Gastroesophageal sphincter (tissue), 4 donors: Measurements from ENCODE around the gene MTSS2. TPM values are rescaled to one million over a fixed set of nuclear protein-coding genes. Genes with fewer than 3 reads are reported as not detected.

ENCODE experiments used
- ATAC-seq: fragments of 150-250 bp; one replicate; pipeline ENCODE4 v1.9.1; 2016; ENCODE audit warnings: mild to moderate bottlenecking, moderate library complexity
- H3K27ac ChIP-seq, 4 donors: fragments of 200-600 bp; sonication (generic) in 3 of 4; 1 replicate in 3 of 4; 2 replicates in 1 of 4; pipeline ENCODE4 v1.5.1; 2016 to 2019
- H3K27me3 ChIP-seq: fragments of 200-600 bp; sonication (generic); one replicate; pipeline ENCODE4 v1.5.1; 2019
- H3K36me3 ChIP-seq, 2 donors: fragments of 200-600 bp; sonication (generic); one replicate each; pipeline ENCODE4 v1.5.1; 2019; ENCODE audit warnings: control low read depth in 1 of 2
- H3K4me1 ChIP-seq, 3 donors: fragments of 200-600 bp; sonication (generic); 1 replicate in 2 of 3; 2 replicates in 1 of 3; pipeline ENCODE4 v1.5.1; 2016 to 2019; ENCODE audit warnings: control low read depth in 2 of 3
- H3K4me3 ChIP-seq, 2 donors: fragments of 200-600 bp; sonication (generic); one replicate each; pipeline ENCODE4 v1.5.1; 2019; ENCODE audit warnings: mild to moderate bottlenecking in 1 of 2, moderate library complexity in 1 of 2
- H3K9me3 ChIP-seq, 3 donors: fragments of 200-600 bp; sonication (generic); one replicate each; pipeline ENCODE4 v1.5.1; 2017 to 2019; ENCODE audit warnings: control low read depth in 2 of 3
- CTCF ChIP-seq, 4 experiments: fragments of 200-600 bp in 2 of 4; fragments of 450-650 bp in 2 of 4; sonication (generic) in 1 of 4; IDR thresholded peaks; one replicate each; pipeline ENCODE4 v1.5.1; 2017 to 2019; ENCODE audit warnings: antibody characterized with exemption in 4 of 4, mild to moderate bottlenecking in 2 of 4, moderate library complexity in 2 of 4
- EP300 ChIP-seq: sonication (generic); formaldehyde crosslinking; IDR thresholded peaks from one replicate; pipeline ENCODE4 v1.6.1; 2017; ENCODE audit warnings: antibody characterized with exemption, mild to moderate bottlenecking
- POLR2A ChIP-seq, 2 donors: fragments of 450-650 bp; IDR thresholded peaks; one replicate each; pipeline ENCODE4 v1.6.1; 2017; ENCODE audit warnings: antibody characterized with exemption in 2 of 2, mild to moderate bottlenecking in 2 of 2, moderate library complexity in 1 of 2
- POLR2AphosphoS5 ChIP-seq: sonication (generic); formaldehyde crosslinking; IDR thresholded peaks from one replicate; pipeline ENCODE4 v1.6.1; 2017; ENCODE audit warnings: antibody characterized with exemption
- WGBS, 2 donors: methylation state at CpG; one replicate each; pipeline ENCODE4 v1.1.5; 2018; ENCODE audit warnings: low coverage in 1 of 2; 5-methylcytosine and 5-hydroxymethylcytosine counted together
- total RNA-seq, 4 donors: library from RNA; depleted of rRNA; stranded (reverse); fragments of >200 nt; gene quantifications; one replicate each; pipeline ENCODE4 v1.1.0, GENCODE V29; 2016

MTSS2 gene
- total RNA-seq, 4 donors from 2014 or later, result 70.9 to 234 (median 85.9) TPM

GRCh38 chr16:70659953-70660671, 25.7 kb downstream of the MTSS2 start:
- no peak for ATAC-seq
- no peaks in the 10 kb centered on the region for H3K9me3 ChIP-seq
- peaks cover 0 to 25% of the 10 kb centered on the region in 2 donors for H3K36me3 ChIP-seq
- peaks cover 0 to 36% (median 0%) of the 10 kb centered on the region in 3 donors for H3K4me1 ChIP-seq
- whole genome bisulfite sequencing, 2 donors, result 20% methylated on average over 1 of the region's 16 CpGs; no CpG with 5 or more reads in 1 of the 2 donors
- H3K4me3 ChIP-seq, result no peak overlapping the region
- peak overlapping the region in 1 of 4 donors; percentile 70 for H3K27ac ChIP-seq
- no peaks in the 10 kb centered on the region for H3K27me3 ChIP-seq
- TF ChIP-seq CTCF (IDR thresholded peaks at IDR 0.05) (no peak), POLR2A (IDR thresholded peaks at IDR 0.05) (no peak)

- H3K36me3 ChIP-seq, result peaks cover 0 to 19% of the 10 kb centered on the region in 2 donors
- no peak overlapping the region for H3K27ac ChIP-seq
- H3K9me3 ChIP-seq, result no peaks in the 10 kb centered on the region
- no peaks in the 10 kb centered on the region for H3K27me3 ChIP-seq
- H3K4me3 ChIP-seq, result no peak overlapping the region
- no CpG with 5 or more reads among the region's 12 CpGs for WGBS, 2 donors
- no peak for ATAC-seq
- TF ChIP-seq POLR2A (IDR thresholded peaks at IDR 0.05) (no peak), POLR2AphosphoS5 (no peak), EP300 (no peak), CTCF (IDR thresholded peaks at IDR 0.05) (no peak)
- H3K4me1 ChIP-seq, result peaks cover 0 to 36% (median 0%) of the 10 kb centered on the region in 3 donors
These were observed 26.3 kb downstream of the MTSS2 start for GRCh38 chr16:70659546-70659945.

GRCh38 chr16:70658921-70659320, 26.9 kb downstream of the MTSS2 start:
- WGBS, 2 donors, result 57% methylated on average over 1 of the region's 5 CpGs; no CpG with 5 or more reads in 1 of the 2 donors
- no peaks in the 10 kb centered on the region for H3K27me3 ChIP-seq
- no peaks in the 10 kb centered on the region for H3K9me3 ChIP-seq
- H3K36me3 ChIP-seq, result peaks cover 0 to 13% of the 10 kb centered on the region in 2 donors
- no peak overlapping the region for H3K27ac ChIP-seq
- no peak for ATAC-seq
- TF ChIP-seq POLR2AphosphoS5 (no peak), POLR2A (IDR thresholded peaks at IDR 0.05) (no peak), CTCF (IDR thresholded peaks at IDR 0.05) (no peak), EP300 (no peak)
- no peak overlapping the region for H3K4me3 ChIP-seq
- peaks cover 0 to 42% (median 0%) of the 10 kb centered on the region in 3 donors for H3K4me1 ChIP-seq

GRCh38 chr16:70657956-70658355, 27.9 kb downstream of the MTSS2 start:
- Histone ChIP-seq H3K4me3 (no peak overlapping the region), H3K4me1 (peaks cover 0 to 36% (median 0%) of the 10 kb centered on the region in 3 donors), H3K27me3 (no peaks in the 10 kb centered on the region), H3K36me3 (peaks cover 0 to 3% of the 10 kb centered on the region in 2 donors), H3K27ac (no peak overlapping the region), H3K9me3 (no peaks in the 10 kb centered on the region)
- WGBS, 2 donors, result 78 to 96% methylated on average over 3 to 6 of the region's 7 CpGs
- no peak for ATAC-seq
- no peak for TF ChIP-seq CTCF (IDR thresholded peaks at IDR 0.05)
- TF ChIP-seq POLR2AphosphoS5, result no peak
- TF ChIP-seq EP300, result no peak
- TF ChIP-seq POLR2A (IDR thresholded peaks at IDR 0.05), result no peak

GRCh38 chr16:70656712-70657263, 29.1 kb downstream of the MTSS2 start:
- Histone ChIP-seq H3K27ac (no peak overlapping the region), H3K4me1 (peaks cover 0 to 24% (median 0%) of the 10 kb centered on the region in 3 donors), H3K4me3 (no peak overlapping the region), H3K27me3 (no peaks in the 10 kb centered on the region), H3K36me3 (no peaks in the 10 kb centered on the region), H3K9me3 (no peaks in the 10 kb centered on the region)
- ATAC-seq, result no peak
- WGBS, 2 donors, result 77 to 80% methylated on average over 4 to 6 of the region's 22 CpGs
- TF ChIP-seq POLR2AphosphoS5 (no peak), POLR2A (IDR thresholded peaks at IDR 0.05) (no peak), EP300 (no peak), CTCF (IDR thresholded peaks at IDR 0.05) (no peak)
